GM12872 (cell line): ENCODE results near the gene RAPGEF1.

Experiments
- TF ChIP-seq, protein P1 (sequence below): IDR thresholded peaks from 3 replicates; pipeline ENCODE4 v1.5.1; 2011; ENCODE audit warnings: low read depth, mild to moderate bottlenecking, low read length, moderate library complexity; ENCODE audit not compliant: insufficient read depth

RAPGEF1 gene

DNA sequence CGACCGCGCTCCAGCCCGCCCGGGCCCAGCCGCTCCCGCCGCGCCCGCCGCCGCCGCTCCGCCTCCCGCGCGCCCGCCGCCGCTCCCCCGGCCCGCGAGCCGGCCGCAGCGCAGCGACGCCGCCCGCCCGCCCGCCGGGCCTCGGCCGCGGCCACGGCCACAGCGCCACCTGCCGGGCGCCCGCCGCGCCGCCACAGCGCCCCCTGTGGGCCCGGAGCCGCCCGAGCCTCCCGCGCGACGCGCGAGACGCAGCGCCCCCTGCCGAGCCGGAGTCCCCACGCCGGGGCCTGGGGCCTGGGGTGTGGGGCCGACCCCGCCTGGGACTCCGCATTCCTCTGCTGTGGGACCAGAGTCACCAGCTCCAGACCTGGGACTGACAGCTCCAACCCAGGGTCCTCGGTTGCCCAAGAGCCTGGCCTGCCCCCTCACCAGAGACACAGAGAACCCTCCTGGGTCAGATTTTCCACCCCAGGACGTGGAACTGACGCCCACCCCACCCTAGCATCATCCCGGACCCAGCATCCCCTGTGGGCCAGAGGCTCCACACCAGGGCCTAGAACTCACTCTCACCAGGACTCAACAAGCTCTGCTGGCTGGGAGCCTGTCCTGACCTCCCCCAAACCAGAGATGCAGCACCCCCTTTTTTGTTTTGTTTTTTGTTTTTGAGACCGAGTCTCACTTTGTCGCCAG is at the start of gene RAPGEF1:
Gene RAPGEF1, minus strand, starts transcription at position 118 of the 690 bp plus-strand sequence. CDS start 246 bp downstream, outside the sequence.
- TF ChIP-seq, protein P1, sequence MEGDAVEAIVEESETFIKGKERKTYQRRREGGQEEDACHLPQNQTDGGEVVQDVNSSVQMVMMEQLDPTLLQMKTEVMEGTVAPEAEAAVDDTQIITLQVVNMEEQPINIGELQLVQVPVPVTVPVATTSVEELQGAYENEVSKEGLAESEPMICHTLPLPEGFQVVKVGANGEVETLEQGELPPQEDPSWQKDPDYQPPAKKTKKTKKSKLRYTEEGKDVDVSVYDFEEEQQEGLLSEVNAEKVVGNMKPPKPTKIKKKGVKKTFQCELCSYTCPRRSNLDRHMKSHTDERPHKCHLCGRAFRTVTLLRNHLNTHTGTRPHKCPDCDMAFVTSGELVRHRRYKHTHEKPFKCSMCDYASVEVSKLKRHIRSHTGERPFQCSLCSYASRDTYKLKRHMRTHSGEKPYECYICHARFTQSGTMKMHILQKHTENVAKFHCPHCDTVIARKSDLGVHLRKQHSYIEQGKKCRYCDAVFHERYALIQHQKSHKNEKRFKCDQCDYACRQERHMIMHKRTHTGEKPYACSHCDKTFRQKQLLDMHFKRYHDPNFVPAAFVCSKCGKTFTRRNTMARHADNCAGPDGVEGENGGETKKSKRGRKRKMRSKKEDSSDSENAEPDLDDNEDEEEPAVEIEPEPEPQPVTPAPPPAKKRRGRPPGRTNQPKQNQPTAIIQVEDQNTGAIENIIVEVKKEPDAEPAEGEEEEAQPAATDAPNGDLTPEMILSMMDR: peak; percentile 78; the same call in 2 of the 3 replicates

DNA sequence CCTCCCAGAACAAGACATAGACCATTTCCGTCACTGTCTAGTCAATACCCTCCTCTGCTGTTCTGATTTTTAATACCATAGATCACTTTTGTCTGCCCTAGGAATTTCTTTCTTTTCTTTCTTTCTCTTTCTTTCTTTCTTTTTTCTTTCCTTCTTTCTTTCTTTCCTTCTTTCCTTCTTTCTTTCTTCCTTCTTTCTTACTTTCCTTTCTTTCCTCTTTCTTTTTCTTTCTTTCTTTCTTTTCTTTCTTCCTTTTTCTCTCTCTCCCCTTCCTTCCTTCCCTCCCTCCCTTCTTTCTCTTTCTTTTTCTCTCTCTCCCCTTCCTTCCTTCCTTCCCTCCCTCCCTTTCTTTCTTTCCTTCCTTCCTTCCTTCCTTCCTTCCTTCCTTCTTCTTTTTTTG is 49.0 kb upstream of the RAPGEF1 start:
- TF ChIP-seq, protein P1: no peak

DNA sequence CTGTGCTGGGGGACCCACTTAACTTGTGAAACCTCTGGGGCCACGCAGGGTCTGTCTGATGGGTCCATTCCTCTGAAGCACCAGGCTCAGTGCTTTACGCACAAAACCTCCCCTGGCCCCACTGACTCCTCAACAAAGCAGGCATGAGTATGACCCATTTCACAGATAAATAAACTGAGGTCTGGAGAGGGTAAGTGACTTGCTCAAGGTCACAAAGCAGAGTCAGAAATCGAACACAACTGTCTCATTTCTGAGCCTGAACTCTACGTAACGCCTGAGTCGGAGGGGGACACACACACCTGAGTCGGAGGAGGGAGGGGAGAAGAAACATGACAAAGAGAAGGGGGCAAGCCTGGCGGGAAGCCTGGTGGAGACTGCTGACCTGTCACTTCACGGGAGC is 48.0 kb upstream of the RAPGEF1 start:
- TF ChIP-seq, protein P1: no peak

DNA sequence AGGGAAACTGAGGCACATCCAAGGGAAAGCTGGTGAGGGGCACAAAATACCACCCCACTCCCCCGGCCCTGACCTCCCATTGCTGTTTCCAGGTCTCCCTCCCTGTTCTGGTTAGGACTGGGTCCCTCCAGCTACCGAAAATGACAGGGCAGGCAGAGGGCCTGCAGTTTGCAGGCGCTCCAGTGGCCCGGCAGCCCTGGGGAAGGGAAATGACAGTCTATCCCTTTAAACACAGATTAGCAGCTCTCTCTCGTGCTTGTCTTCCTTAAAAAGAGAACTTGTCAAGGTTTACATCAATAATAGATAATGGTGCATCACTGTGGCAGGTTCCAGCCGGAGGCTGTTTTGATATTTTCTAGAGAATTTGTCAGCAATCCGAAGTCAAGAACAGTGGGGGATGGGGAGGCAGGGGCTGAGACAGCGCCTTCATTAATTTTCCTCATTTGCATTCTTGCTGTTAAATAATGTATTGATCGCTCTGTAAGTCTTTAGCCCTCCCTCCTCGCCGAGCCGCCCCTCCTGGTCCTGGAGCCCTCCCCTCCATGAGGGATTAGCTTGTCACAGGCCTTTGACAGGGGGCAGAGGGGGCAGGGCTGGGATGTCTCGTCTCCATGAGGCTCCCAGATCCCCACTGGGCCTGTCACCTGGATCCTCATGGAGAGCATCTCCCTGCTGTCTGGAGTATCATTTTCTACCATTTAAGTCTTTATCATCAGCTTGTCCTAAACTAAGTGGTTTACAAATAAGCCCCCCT is 45.0 kb upstream of the RAPGEF1 start:
- TF ChIP-seq, protein P1: no peak

- TF ChIP-seq, protein P1: no peak
These were observed 41.2 kb upstream of the RAPGEF1 start for GRCh38 chr9:131781069-131781468.

GRCh38 chr9:131776473-131776872 is 36.6 kb upstream of the RAPGEF1 start:
- TF ChIP-seq, protein P1: no peak

DNA sequence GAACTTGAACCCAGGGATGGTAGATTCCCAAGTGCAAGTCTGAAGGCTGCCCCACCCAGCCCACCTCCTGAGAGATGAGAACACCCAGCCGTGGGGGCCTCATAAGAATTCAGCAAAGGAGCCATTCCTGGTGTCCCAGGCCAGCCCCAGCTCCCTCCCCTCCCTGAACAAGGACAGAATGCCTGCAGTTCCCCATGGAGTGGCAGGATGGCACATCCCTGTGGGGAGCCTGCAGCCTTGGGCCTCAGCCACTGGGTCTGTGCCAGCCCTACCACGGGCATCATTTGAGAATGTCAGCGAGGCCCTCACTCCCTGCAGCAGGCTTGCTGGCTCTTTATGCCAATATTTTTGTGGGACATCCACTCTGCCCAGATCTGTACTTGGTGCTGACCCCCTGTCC is 36.2 kb upstream of the RAPGEF1 start:
- TF ChIP-seq, protein P1: no peak
